Measurements from ENCODE around the gene MIPOL1. TPM values are rescaled to one million over a fixed set of nuclear protein-coding genes. Genes with fewer than 3 reads are reported as not detected.
A peak's percentile ranks its signal among the peaks of the same experiment; 100 is the strongest.

MIPOL1 gene
- total and polyA plus RNA-seq, 2 of the 13 experiments (the other 11 are each of a cell fraction or from before 2014, with no cell fraction given) = 8.6 to 34.2 TPM

GRCh38 chr14:37501877-37502276, 304.1 kb downstream of the MIPOL1 start:
- in situ Hi-C loops (cut with HindIII; ENCODE audit: extremely low pct_ligation_motif_present, low pct_unique_long_range_greater_than_20kb) = no loop called here
- no peak overlapping the region for H3K9ac ChIP-seq (ENCODE audit: insufficient read depth, low read depth, low read length)
- ATAC-seq (no peak), FAIRE-seq (no peak), DNase-seq (ENCODE audit: low spot score) (no peak)
- CTCF ChIA-PET (ENCODE audit: low intra/inter-chr PET ratio, low total read pairs) = no interaction called here
- no peak overlapping the region for H3K4me2 ChIP-seq (ENCODE audit: low read depth, low read length)
- peaks cover 11% of the 10 kb centered on the region for H3K4me1 ChIP-seq (ENCODE audit: insufficient read depth, low read length)
- H3K27ac ChIP-seq (ENCODE audit: extremely low read length, insufficient read depth, low read length) = no peak overlapping the region
- no peaks in the 10 kb centered on the region for H3K27me3 ChIP-seq (ENCODE audit: control insufficient read depth in 1 of 2, insufficient read depth in 2 of 2, low read length in 2 of 2)
- H3K79me2 ChIP-seq (ENCODE audit: insufficient read depth, low read length) = no peaks in the 10 kb centered on the region
- no TSS peak for BruUV-seq (replicated peaks)
- WGBS (ENCODE audit: low lambda C conversion rate) = 86% methylated on average over 5 of the region's 5 CpGs
- H3K4me3 ChIP-seq (replicated peaks in 1 of 3; ENCODE audit: insufficient read depth in 1 of 3, low read depth in 2 of 3, low read length in 3 of 3) = no peak overlapping the region
- H4K20me1 ChIP-seq (ENCODE audit: insufficient read depth, low read length) = no peaks in the 10 kb centered on the region
- no peak overlapping the region for H2AFZ ChIP-seq (ENCODE audit: low read length)
- peaks cover 3 to 10% of the 10 kb centered on the region in 2 experiments; a peak in 3 of 5 replicates for H3K36me3 ChIP-seq (replicated peaks in 1 of 2; ENCODE audit: control insufficient read depth in 1 of 2, insufficient read depth in 2 of 2, low read length in 2 of 2)
- POLR2A ChIA-PET = no interaction called here
- H3K9me3 ChIP-seq (ENCODE audit: low read length) = no peaks in the 10 kb centered on the region
- intact Hi-C loops (cut with micrococcal nuclease; ENCODE audit: unreplicated experiment) = no loop called here
- TF ChIP-seq ZNF740 (CRISPR knock-in tag; IDR thresholded peaks at IDR 0.05) (no peak), ZSCAN20 (CRISPR knock-in tag; IDR thresholded peaks at IDR 0.05; ENCODE audit: borderline replicate concordance) (no peak), ELF1 (CRISPR knock-in tag; IDR thresholded peaks at IDR 0.05) (no peak), ZNF766 (CRISPR knock-in tag; IDR thresholded peaks at IDR 0.05; ENCODE audit: borderline replicate concordance) (no peak), EP300 (IDR thresholded peaks at IDR 0.05; ENCODE audit: low read depth in 2 of 2, low read length in 2 of 2) (no peak), EP300 (CRISPR knock-in tag; IDR thresholded peaks at IDR 0.05; ENCODE audit: borderline replicate concordance) (no peak), ZMYM3 (CRISPR knock-in tag; IDR thresholded peaks at IDR 0.05) (no peak), ZNF674 (CRISPR knock-in tag; IDR thresholded peaks at IDR 0.05; ENCODE audit: low read depth) (no peak), NCOR1 (IDR thresholded peaks at IDR 0.05; ENCODE audit: borderline replicate concordance, low read length) (no peak), MED1 (CRISPR knock-in tag; IDR thresholded peaks at IDR 0.05) (no peak), GABPB1 (CRISPR knock-in tag; IDR thresholded peaks at IDR 0.05) (0 out of 2 replicates have a peak, but pooled peaks have one; percentile 13), ATAD3A (CRISPR knock-in tag; IDR thresholded peaks at IDR 0.05) (no peak), TFDP2 (CRISPR knock-in tag; IDR thresholded peaks at IDR 0.05) (no peak)
- TF ChIP-seq, protein P1, sequence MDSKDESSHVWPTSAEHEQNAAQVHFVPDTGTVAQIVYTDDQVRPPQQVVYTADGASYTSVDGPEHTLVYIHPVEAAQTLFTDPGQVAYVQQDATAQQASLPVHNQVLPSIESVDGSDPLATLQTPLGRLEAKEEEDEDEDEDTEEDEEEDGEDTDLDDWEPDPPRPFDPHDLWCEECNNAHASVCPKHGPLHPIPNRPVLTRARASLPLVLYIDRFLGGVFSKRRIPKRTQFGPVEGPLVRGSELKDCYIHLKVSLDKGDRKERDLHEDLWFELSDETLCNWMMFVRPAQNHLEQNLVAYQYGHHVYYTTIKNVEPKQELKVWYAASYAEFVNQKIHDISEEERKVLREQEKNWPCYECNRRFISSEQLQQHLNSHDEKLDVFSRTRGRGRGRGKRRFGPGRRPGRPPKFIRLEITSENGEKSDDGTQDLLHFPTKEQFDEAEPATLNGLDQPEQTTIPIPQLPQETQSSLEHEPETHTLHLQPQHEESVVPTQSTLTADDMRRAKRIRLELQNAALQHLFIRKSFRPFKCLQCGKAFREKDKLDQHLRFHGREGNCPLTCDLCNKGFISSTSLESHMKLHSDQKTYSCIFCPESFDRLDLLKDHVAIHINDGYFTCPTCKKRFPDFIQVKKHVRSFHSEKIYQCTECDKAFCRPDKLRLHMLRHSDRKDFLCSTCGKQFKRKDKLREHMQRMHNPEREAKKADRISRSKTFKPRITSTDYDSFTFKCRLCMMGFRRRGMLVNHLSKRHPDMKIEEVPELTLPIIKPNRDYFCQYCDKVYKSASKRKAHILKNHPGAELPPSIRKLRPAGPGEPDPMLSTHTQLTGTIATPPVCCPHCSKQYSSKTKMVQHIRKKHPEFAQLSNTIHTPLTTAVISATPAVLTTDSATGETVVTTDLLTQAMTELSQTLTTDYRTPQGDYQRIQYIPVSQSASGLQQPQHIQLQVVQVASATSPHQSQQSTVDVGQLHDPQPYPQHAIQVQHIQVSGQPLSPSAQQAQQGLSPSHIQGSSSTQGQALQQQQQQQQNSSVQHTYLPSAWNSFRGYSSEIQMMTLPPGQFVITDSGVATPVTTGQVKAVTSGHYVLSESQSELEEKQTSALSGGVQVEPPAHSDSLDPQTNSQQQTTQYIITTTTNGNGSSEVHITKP (CRISPR knock-in tag; IDR thresholded peaks at IDR 0.05; ENCODE audit: low read depth) = no peak
- TF ChIP-seq, protein P2, sequence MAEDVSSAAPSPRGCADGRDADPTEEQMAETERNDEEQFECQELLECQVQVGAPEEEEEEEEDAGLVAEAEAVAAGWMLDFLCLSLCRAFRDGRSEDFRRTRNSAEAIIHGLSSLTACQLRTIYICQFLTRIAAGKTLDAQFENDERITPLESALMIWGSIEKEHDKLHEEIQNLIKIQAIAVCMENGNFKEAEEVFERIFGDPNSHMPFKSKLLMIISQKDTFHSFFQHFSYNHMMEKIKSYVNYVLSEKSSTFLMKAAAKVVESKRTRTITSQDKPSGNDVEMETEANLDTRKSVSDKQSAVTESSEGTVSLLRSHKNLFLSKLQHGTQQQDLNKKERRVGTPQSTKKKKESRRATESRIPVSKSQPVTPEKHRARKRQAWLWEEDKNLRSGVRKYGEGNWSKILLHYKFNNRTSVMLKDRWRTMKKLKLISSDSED (CRISPR knock-in tag; IDR thresholded peaks at IDR 0.05) = peak; percentile 59; the same call in 1 of the 2 replicates
- TF ChIP-seq, protein P3, sequence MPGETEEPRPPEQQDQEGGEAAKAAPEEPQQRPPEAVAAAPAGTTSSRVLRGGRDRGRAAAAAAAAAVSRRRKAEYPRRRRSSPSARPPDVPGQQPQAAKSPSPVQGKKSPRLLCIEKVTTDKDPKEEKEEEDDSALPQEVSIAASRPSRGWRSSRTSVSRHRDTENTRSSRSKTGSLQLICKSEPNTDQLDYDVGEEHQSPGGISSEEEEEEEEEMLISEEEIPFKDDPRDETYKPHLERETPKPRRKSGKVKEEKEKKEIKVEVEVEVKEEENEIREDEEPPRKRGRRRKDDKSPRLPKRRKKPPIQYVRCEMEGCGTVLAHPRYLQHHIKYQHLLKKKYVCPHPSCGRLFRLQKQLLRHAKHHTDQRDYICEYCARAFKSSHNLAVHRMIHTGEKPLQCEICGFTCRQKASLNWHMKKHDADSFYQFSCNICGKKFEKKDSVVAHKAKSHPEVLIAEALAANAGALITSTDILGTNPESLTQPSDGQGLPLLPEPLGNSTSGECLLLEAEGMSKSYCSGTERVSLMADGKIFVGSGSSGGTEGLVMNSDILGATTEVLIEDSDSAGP (CRISPR knock-in tag; IDR thresholded peaks at IDR 0.05; ENCODE audit: borderline replicate concordance) = no peak
- TF ChIP-seq, protein P4, sequence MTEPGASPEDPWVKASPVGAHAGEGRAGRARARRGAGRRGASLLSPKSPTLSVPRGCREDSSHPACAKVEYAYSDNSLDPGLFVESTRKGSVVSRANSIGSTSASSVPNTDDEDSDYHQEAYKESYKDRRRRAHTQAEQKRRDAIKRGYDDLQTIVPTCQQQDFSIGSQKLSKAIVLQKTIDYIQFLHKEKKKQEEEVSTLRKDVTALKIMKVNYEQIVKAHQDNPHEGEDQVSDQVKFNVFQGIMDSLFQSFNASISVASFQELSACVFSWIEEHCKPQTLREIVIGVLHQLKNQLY (CRISPR knock-in tag; IDR thresholded peaks at IDR 0.05) = no peak
